C4-2B (cell line): Measurements from ENCODE around the gene ANP32B.

ENCODE experiments used
- ZFX ChIP-seq: fragments of 450-650 bp; IDR thresholded peaks from 2 replicates; pipeline ENCODE4 v1.6.1; 2017
- TF ChIP-seq, protein P1 (sequence below): fragments of 450-650 bp; conservative IDR thresholded peaks from 2 replicates; pipeline ENCODE4 v1.5.1; 2017; ENCODE audit warnings: mild to moderate bottlenecking

DNA sequence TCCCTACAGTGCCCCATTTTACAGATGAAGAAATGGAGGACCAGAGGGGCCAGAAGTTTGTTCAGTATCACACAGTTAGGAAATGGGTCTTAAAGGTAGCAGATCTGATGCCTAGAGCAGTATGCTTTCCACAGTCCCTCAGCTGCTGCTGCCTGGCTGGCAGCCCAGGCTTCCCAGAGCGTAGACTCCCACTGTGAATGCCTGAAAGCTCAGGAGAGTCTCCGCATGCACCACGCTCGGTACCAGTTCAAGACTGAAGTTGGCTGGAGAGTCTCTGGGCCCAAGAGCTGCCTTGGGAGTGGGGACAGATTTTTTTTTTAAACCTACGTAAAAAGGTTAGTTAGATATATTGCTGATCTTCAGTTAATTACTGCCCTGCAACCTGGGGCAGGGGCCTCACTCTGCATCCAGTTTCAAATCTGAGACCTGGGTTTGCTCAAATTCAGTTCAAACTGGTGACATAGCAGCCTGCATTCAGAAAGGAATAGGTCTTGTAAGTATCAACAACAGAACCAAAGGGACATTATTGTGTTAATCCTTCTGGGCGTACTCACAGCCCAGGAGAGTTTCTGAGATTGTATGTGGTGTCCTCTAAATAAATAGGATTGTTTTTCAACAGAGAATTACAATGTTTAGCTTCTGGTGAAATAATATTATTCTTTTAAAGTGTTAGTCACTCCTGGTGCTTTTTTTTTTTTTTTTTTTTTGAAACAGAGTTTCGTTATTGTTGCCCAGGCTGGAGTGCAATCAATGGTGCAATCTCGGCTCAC lies 81.7 kb downstream of the ANP32B start:
- TF ChIP-seq, protein P1, sequence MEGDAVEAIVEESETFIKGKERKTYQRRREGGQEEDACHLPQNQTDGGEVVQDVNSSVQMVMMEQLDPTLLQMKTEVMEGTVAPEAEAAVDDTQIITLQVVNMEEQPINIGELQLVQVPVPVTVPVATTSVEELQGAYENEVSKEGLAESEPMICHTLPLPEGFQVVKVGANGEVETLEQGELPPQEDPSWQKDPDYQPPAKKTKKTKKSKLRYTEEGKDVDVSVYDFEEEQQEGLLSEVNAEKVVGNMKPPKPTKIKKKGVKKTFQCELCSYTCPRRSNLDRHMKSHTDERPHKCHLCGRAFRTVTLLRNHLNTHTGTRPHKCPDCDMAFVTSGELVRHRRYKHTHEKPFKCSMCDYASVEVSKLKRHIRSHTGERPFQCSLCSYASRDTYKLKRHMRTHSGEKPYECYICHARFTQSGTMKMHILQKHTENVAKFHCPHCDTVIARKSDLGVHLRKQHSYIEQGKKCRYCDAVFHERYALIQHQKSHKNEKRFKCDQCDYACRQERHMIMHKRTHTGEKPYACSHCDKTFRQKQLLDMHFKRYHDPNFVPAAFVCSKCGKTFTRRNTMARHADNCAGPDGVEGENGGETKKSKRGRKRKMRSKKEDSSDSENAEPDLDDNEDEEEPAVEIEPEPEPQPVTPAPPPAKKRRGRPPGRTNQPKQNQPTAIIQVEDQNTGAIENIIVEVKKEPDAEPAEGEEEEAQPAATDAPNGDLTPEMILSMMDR, result no peak
- no peak for TF ChIP-seq ZFX
